Measurements from ENCODE around the gene NAA40.

Gene NAA40

DNA sequence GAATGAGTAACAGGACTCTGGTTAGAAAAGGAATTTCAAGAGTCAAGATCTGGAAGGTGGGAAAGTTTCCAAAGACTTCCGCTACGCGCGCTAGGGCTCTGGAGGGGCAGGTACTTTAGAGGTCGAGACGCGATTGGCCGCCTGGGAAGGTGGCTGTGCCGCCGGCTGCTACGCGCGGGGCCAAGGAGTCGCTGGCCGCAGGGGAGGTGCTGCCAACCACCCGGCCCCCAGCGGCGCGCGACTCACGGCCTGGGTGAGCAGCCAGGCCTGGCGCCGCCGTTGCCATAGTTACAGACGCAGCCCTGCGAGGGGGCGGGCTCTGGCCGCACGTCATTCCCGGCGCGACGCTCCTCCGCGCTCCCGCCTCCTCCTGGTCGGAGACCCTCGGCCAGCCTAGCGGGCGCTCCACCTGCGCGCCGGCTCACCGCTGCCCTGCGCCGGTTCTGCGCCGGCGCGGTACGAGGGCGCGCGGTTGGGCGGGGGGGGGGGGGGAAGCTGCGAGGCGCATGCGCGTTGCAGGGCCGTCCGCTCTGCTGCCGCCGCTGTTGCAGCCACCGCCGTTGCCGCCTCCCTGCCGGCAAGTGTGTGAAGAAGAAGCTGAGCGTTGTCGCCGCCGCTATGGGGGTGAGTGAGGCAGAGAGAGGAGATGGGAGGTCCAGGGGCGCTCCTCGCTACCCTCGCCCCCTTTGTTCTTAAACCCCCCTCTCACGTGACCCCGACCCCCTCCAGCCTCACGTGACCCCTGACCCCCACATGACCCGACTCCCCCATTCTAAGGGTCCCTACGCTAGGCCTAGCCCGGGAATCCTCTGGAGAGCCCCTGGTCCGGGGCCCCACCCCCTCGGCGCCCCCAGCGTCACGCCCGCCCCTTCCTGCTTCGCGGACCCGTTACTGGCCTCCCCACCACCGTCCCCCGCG lies at the start of gene NAA40:
Gene NAA40, plus strand, starts transcription at position 524 of the 918 bp plus-strand sequence. Its CDS starts 95 bp downstream, at position 619.
- H3K27me3 ChIP-seq (ENCODE audit: insufficient read depth, low read depth) = no peaks in the 10 kb centered on the region
- peak within 1 kb of the TSS; percentile 51; the same call in 1 of the 2 replicates for H3K9ac ChIP-seq
- peaks cover 7% of the 10 kb centered on the region for H3K4me1 ChIP-seq (ENCODE audit: low read depth, poor library complexity, severe bottlenecking)
- peak within 1 kb of the TSS; percentile 15; the same call in 1 of the 2 replicates for H3K27ac ChIP-seq
- no peaks in the 10 kb centered on the region for H3K36me3 ChIP-seq (ENCODE audit: insufficient read depth)
- H3K4me3 ChIP-seq (IDR thresholded peaks at IDR 0.05; ENCODE audit: insufficient read depth, low read depth, low read length) = no peak within 1 kb of the TSS
- H3K4me2 ChIP-seq = peak within 1 kb of the TSS; percentile 91
- H3K79me2 ChIP-seq (ENCODE audit: insufficient read depth, low read depth) = peaks cover 8% of the 10 kb centered on the region; the same call in 1 of the 2 replicates
- H4K20me1 ChIP-seq (ENCODE audit: insufficient read depth) = no peaks in the 10 kb centered on the region
- H2AFZ ChIP-seq (ENCODE audit: low read depth) = peak within 1 kb of the TSS; percentile 97
- TF ChIP-seq, protein P1, sequence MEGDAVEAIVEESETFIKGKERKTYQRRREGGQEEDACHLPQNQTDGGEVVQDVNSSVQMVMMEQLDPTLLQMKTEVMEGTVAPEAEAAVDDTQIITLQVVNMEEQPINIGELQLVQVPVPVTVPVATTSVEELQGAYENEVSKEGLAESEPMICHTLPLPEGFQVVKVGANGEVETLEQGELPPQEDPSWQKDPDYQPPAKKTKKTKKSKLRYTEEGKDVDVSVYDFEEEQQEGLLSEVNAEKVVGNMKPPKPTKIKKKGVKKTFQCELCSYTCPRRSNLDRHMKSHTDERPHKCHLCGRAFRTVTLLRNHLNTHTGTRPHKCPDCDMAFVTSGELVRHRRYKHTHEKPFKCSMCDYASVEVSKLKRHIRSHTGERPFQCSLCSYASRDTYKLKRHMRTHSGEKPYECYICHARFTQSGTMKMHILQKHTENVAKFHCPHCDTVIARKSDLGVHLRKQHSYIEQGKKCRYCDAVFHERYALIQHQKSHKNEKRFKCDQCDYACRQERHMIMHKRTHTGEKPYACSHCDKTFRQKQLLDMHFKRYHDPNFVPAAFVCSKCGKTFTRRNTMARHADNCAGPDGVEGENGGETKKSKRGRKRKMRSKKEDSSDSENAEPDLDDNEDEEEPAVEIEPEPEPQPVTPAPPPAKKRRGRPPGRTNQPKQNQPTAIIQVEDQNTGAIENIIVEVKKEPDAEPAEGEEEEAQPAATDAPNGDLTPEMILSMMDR (conservative IDR thresholded peaks at IDR 0.05; ENCODE audit: low read depth, low read length) = no peak

DNA sequence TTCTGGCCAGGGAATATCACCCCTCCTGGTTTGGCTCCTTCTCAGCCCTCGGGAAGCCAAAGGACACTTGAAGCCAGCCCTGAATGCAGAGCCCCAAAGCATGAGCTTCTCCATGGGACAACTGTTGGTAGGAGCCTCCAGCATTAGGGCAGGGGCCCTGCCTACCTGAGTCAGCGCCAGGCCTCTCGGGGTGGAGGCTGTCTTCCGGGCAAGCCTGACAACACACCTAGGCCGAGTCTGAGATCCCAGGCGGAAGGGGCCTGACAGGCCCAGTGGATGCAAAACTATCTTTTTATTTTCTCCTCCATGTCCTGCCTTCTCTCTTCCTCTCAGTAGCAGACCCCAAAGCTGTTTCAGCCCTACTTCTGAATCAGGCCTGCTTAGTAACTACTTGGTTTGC lies 49.5 kb upstream of the NAA40 start:
- Histone ChIP-seq H3K36me3 (ENCODE audit: insufficient read depth) (no peaks in the 10 kb centered on the region), H3K9ac (no peak overlapping the region), H3K79me2 (ENCODE audit: insufficient read depth, low read depth) (peaks cover 46% of the 10 kb centered on the region), H3K4me1 (ENCODE audit: low read depth, poor library complexity, severe bottlenecking) (peaks cover 64% of the 10 kb centered on the region), H3K4me2 (peak overlapping the region; percentile 93; the same call in 1 of the 2 replicates), H3K27me3 (ENCODE audit: insufficient read depth, low read depth) (no peaks in the 10 kb centered on the region), H3K4me3 (IDR thresholded peaks at IDR 0.05; ENCODE audit: insufficient read depth, low read depth, low read length) (no peak overlapping the region), H3K27ac (no peak overlapping the region), H4K20me1 (ENCODE audit: insufficient read depth) (0 out of 2 replicates have a peak, but pooled peaks cover 12% of the 10 kb centered on the region), H2AFZ (ENCODE audit: low read depth) (no peak overlapping the region)
- TF ChIP-seq, protein P1 (conservative IDR thresholded peaks at IDR 0.05; ENCODE audit: low read depth, low read length) = no peak

DNA sequence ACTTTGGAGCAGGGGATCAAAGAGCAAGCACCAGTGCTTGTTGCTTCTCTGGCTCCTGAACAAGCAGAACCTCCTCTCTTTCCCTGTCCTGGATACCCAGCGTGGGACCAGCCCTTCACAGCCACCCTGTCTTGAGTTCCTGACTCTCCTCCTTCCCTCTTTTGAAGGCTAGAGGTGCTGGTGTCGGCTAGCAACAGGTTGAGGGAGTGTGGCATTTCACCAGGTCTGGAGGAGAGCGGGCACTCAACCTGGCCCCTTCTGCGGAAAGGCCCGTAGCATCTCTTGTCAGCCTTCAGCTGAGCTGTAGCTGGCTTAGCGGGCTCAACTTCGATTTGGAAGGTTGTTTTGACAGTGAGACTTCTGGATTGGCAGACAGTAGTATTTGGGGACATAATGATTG lies 48.4 kb upstream of the NAA40 start:
- H3K79me2 ChIP-seq (ENCODE audit: insufficient read depth, low read depth) = peaks cover 36% of the 10 kb centered on the region
- no peak overlapping the region for H3K4me2 ChIP-seq
- no peak overlapping the region for H2AFZ ChIP-seq (ENCODE audit: low read depth)
- H3K36me3 ChIP-seq (ENCODE audit: insufficient read depth) = 0 out of 2 replicates have a peak, but pooled peaks cover 4% of the 10 kb centered on the region
- H3K4me3 ChIP-seq (IDR thresholded peaks at IDR 0.05; ENCODE audit: insufficient read depth, low read depth, low read length) = no peak overlapping the region
- TF ChIP-seq, protein P1 (conservative IDR thresholded peaks at IDR 0.05; ENCODE audit: low read depth, low read length) = no peak
- H3K4me1 ChIP-seq (ENCODE audit: low read depth, poor library complexity, severe bottlenecking) = peaks cover 55% of the 10 kb centered on the region
- no peak overlapping the region for H3K27ac ChIP-seq
- H3K9ac ChIP-seq = no peak overlapping the region
- H3K27me3 ChIP-seq (ENCODE audit: insufficient read depth, low read depth) = no peaks in the 10 kb centered on the region
- H4K20me1 ChIP-seq (ENCODE audit: insufficient read depth) = 0 out of 2 replicates have a peak, but pooled peaks cover 12% of the 10 kb centered on the region

- H3K79me2 ChIP-seq (ENCODE audit: insufficient read depth, low read depth) = peaks cover 26% of the 10 kb centered on the region
- H3K4me3 ChIP-seq (IDR thresholded peaks at IDR 0.05; ENCODE audit: insufficient read depth, low read depth, low read length) = no peak overlapping the region
- H3K27ac ChIP-seq = no peak overlapping the region
Observed at GRCh38 chr11:63892228-63892627, 46.6 kb upstream of the NAA40 start.

More at GRCh38 chr11:63892228-63892627, 46.6 kb upstream of the NAA40 start:
- 0 out of 2 replicates have a peak, but pooled peaks cover 4% of the 10 kb centered on the region for H3K36me3 ChIP-seq (ENCODE audit: insufficient read depth)
- TF ChIP-seq, protein P1 (conservative IDR thresholded peaks at IDR 0.05; ENCODE audit: low read depth, low read length) = no peak
- H3K9ac ChIP-seq = no peak overlapping the region
- peaks cover 43% of the 10 kb centered on the region for H3K4me1 ChIP-seq (ENCODE audit: low read depth, poor library complexity, severe bottlenecking)
- no peak overlapping the region for H2AFZ ChIP-seq (ENCODE audit: low read depth)
- no peaks in the 10 kb centered on the region for H3K27me3 ChIP-seq (ENCODE audit: insufficient read depth, low read depth)
- no peak overlapping the region for H3K4me2 ChIP-seq
- H4K20me1 ChIP-seq (ENCODE audit: insufficient read depth) = 0 out of 2 replicates have a peak, but pooled peaks cover 12% of the 10 kb centered on the region

All from KMS-11 (cell line).